Spleen (tissue), 11 donors: Measurements from ENCODE around the gene RIMBP2. TPM values are rescaled to one million over a fixed set of nuclear protein-coding genes. Genes with fewer than 3 reads are reported as not detected.

ENCODE experiments used
- DNase-seq: peaks from one replicate; pipeline ENCODE4 v3.0.0-alpha.2; 2020
- H3K27ac ChIP-seq, 8 donors: fragments of 200-600 bp; sonication (generic) in 7 of 8; 1 replicate in 4 of 8; 2 replicates in 4 of 8; pipeline versions ENCODE4 v1.5.0 to v1.8.0; 2016 to 2021; ENCODE audit warnings: inconsistent platforms in 4 of 8, mild to moderate bottlenecking in 4 of 8, moderate library complexity in 1 of 8
- H3K27me3 ChIP-seq, 7 donors: fragments of 200-600 bp; sonication (generic) in 6 of 7; replicated peaks in 1 of 7; 1 replicate in 4 of 7; 2 replicates in 3 of 7; pipeline versions ENCODE4 v1.5.0 to v1.8.0; 2016 to 2021; ENCODE audit warnings: inconsistent platforms in 3 of 7, mild to moderate bottlenecking in 1 of 7
- H3K36me3 ChIP-seq, 6 donors: fragments of 200-600 bp; sonication (generic) in 5 of 6; 1 replicate in 4 of 6; 2 replicates in 2 of 6; pipeline versions ENCODE4 v1.5.0 to v1.8.0; 2016 to 2021; ENCODE audit warnings: inconsistent platforms in 2 of 6
- H3K4me1 ChIP-seq, 6 donors: fragments of 200-600 bp; sonication (generic) in 5 of 6; 1 replicate in 3 of 6; 2 replicates in 3 of 6; pipeline versions ENCODE4 v1.5.0 to v1.8.0; 2016 to 2021; ENCODE audit warnings: inconsistent platforms in 3 of 6
- H3K4me3 ChIP-seq, 8 donors: fragments of 200-600 bp; sonication (generic) in 7 of 8; 1 replicate in 4 of 8; 2 replicates in 4 of 8; pipeline versions ENCODE4 v1.5.0 to v1.8.0; 2016 to 2021; ENCODE audit warnings: inconsistent platforms in 4 of 8, mild to moderate bottlenecking in 4 of 8, moderate library complexity in 2 of 8
- H3K9me3 ChIP-seq, 8 donors: fragments of 200-600 bp; sonication (generic) in 7 of 8; 1 replicate in 4 of 8; 2 replicates in 4 of 8; pipeline versions ENCODE4 v1.5.0 to v1.8.0; 2016 to 2021; ENCODE audit warnings: inconsistent platforms in 4 of 8
- POLR2A ChIP-seq, 3 donors: fragments of 450-650 bp; IDR thresholded peaks; one replicate each; pipeline ENCODE4 v1.5.1; 2017; ENCODE audit warnings: antibody characterized with exemption in 3 of 3, mild to moderate bottlenecking in 1 of 3
- POLR2AphosphoS5 ChIP-seq, 3 donors: sonication (generic); formaldehyde crosslinking; IDR thresholded peaks; one replicate each; pipeline ENCODE4 v1.5.1; 2017; ENCODE audit warnings: antibody characterized with exemption in 3 of 3
- WGBS, 5 donors: extraction: QIAGEN DNeasy Blood & Tissue Kit in 3 of 5; methylation state at CpG; one replicate each; pipeline versions ENCODE4 v1.1.5 to v1.1.7; 2013 to 2018; 5-methylcytosine and 5-hydroxymethylcytosine counted together
- intact Hi-C: fragments of 100-400 bp; cut with DNase I; formaldehyde crosslinking; loops from one replicate; pipeline ENCODE4 v1.15.0; 2023; ENCODE audit warnings: low total_unique reads
- polyA plus RNA-seq, 3 donors: library from polyadenylated mRNA; stranded (reverse); fragments of 200-250 nt; gene quantifications; one replicate each; pipeline ENCODE4 v1.2.1, GENCODE V29; 2013
- total RNA-seq, 7 donors: library from RNA; depleted of rRNA in 3 of 7; stranded (reverse); fragments of >200 nt in 3 of 7; fragmentation: NEBNext Ultra II Directional in 4 of 7; extraction: Animal tissue kit (Norgen Biotek cat#: 25700) in 4 of 7; gene quantifications; one replicate each; pipeline versions ENCODE4 v1.1.0 to v1.2.1, GENCODE V29; 2016 to 2021
- TF ChIP-seq, protein P1 (sequence below), 11 experiments: fragments of 200-600 bp in 7 of 11; fragments of 450-650 bp in 4 of 11; sonication (generic) in 4 of 11; IDR thresholded peaks in 8 of 11; conservative IDR thresholded peaks in 3 of 11; 1 replicate in 7 of 11; 2 replicates in 4 of 11; pipeline versions ENCODE4 v1.4.0 to v1.8.0; 2016 to 2021; ENCODE audit warnings: antibody characterized with exemption in 11 of 11, inconsistent platforms in 4 of 11, mild to moderate bottlenecking in 1 of 11
- donor health status: healthy with polysubstance abuse.
- donor health status: DM: no; HTN: no; CAD: no; lungs with moderate emphysema.
- donor health status: DM: no; HTN: no; CAD: no.
- donor health status: Bipolar disorder and iron deficiency.
- donor health status: healthy.
- donor health status: DM: no; HTN: no; CAD: no.
- donor health status: DM: yes; HTN: yes; CAD: no.

Gene RIMBP2
- total and polyA plus RNA-seq, 10 donors: 0.05 to 5.2 (median 0.95) TPM

DNA sequence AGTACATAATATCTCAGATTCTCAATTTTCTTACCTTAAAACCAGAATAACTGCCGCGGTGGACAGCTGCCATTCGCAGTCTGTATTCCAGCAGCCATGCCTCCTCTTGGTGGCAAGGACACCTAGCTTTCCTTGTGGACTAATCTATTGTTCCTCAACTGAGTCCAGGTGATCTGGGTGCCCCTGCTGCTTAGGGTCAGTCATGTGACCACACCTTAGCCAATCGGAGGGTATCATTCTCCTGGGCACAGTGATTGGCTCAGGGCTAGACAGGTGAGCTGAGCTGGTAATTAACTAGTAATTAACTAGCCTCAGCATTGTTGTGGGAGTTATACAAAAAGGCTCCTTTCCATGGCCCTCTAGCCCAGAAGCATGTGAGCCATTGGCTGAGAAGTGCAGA is 55.0 kb downstream of the RIMBP2 start:
- H3K9me3 ChIP-seq: no peaks in the 10 kb centered on the region
- H3K27me3 ChIP-seq: peaks cover 0 to 32% (median 0%) of the 10 kb centered on the region in 7 donors
- H3K4me3 ChIP-seq: no peak overlapping the region
- no peak for DNase-seq
- WGBS, 5 donors: 91 to 96% (median 95%) methylated on average over 4 of the region's 4 CpGs
- no peaks in the 10 kb centered on the region for H3K36me3 ChIP-seq
- intact Hi-C loops: no loop called here
- no peak overlapping the region for H3K27ac ChIP-seq
- H3K4me1 ChIP-seq: no peaks in the 10 kb centered on the region
- TF ChIP-seq, protein P1, sequence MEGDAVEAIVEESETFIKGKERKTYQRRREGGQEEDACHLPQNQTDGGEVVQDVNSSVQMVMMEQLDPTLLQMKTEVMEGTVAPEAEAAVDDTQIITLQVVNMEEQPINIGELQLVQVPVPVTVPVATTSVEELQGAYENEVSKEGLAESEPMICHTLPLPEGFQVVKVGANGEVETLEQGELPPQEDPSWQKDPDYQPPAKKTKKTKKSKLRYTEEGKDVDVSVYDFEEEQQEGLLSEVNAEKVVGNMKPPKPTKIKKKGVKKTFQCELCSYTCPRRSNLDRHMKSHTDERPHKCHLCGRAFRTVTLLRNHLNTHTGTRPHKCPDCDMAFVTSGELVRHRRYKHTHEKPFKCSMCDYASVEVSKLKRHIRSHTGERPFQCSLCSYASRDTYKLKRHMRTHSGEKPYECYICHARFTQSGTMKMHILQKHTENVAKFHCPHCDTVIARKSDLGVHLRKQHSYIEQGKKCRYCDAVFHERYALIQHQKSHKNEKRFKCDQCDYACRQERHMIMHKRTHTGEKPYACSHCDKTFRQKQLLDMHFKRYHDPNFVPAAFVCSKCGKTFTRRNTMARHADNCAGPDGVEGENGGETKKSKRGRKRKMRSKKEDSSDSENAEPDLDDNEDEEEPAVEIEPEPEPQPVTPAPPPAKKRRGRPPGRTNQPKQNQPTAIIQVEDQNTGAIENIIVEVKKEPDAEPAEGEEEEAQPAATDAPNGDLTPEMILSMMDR (IDR thresholded peaks at IDR 0.05 in 8 of 11, conservative IDR thresholded peaks at IDR 0.05 in 3 of 11): no peak
- TF ChIP-seq POLR2AphosphoS5 (IDR thresholded peaks at IDR 0.05): no peak
- no peak for TF ChIP-seq POLR2A (IDR thresholded peaks at IDR 0.05)

DNA sequence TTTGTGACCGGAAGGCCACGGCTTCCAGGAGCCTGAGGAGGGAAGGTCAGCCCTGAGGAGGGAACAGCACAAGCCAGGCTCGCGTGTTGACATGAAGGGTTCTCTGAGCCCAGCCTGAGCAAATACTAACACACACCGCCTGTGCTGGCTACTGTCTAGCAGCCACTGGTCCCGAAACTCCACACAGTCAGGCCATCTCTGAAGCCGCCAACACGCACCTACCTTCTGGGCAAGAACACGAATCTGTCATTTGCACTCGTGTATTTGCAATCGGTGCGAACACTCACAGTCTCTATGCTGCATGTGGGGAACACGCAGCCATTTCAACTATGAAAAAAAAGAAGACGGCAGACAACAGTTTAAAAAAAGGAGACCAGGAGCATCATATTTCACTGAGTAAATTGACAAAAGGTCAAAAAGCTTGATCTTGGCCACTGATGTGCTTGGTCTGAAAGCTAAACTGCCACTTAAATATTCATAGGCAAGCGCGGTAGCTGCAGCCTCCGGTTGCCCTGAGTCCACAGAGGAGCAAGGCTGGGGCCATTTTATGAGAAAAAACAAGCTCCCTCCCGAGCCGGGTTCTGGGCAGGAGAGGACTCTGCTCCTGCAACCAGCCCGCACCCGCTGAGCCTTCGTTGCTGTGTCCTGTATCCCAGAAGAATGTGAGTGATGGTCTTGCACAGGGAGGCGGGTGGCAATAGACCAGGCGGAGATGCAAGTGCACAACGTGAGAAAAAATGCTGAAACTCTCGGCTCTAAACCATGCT is 57.8 kb downstream of the RIMBP2 start:
- TF ChIP-seq POLR2AphosphoS5 (IDR thresholded peaks at IDR 0.05) (no peak), POLR2A (IDR thresholded peaks at IDR 0.05) (no peak)
- TF ChIP-seq, protein P1 (IDR thresholded peaks at IDR 0.05 in 8 of 11, conservative IDR thresholded peaks at IDR 0.05 in 3 of 11): no peak
- Histone ChIP-seq H3K36me3 (no peaks in the 10 kb centered on the region), H3K27ac (no peak overlapping the region), H3K4me3 (no peak overlapping the region), H3K27me3 (peaks cover 0 to 32% (median 0%) of the 10 kb centered on the region in 7 donors), H3K4me1 (no peaks in the 10 kb centered on the region), H3K9me3 (peaks cover 0 to 14% (median 4%) of the 10 kb centered on the region in 8 donors)
- 75 to 86% (median 83%) methylated on average over 25 to 26 of the region's 26 CpGs for WGBS, 5 donors
- intact Hi-C loops: no loop called here
- peak; percentile 58 for DNase-seq

- WGBS, 5 donors: 42 to 67% (median 58%) methylated on average over 8 of the region's 8 CpGs
- intact Hi-C loops: no loop called here
- peak; percentile 47 for DNase-seq
Observed at GRCh38 chr12:130656411-130656810, 59.7 kb downstream of the RIMBP2 start.

DNA sequence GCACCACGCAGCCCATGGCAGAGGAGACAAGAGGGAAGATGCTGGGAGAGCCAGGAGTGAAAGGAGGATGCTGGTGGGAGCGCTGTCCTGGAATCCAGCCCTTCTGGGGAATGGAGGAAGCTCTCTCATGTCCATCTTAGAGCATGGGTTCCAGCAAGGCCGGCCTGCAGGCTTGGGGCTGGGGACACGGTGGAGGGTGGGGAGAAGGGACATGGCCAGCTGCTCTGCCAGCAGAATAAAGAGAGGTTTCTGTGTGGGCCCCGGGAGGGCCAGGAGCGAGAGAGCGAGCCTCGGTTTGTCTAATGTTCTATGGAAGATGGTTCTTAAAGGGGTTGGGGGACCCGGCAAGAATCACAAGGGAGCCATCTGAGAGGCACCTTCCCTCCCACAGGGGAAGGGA is 60.2 kb downstream of the RIMBP2 start:
- DNase-seq: peak; percentile 52
- 81 to 89% (median 85%) methylated on average over 9 of the region's 9 CpGs for WGBS, 5 donors
- H3K27ac ChIP-seq: no peak overlapping the region

More at GRCh38 chr12:130656411-130656810, 59.7 kb downstream of the RIMBP2 start:
- TF ChIP-seq POLR2A (IDR thresholded peaks at IDR 0.05) (no peak), POLR2AphosphoS5 (IDR thresholded peaks at IDR 0.05) (no peak)
- TF ChIP-seq, protein P1 (IDR thresholded peaks at IDR 0.05 in 8 of 11, conservative IDR thresholded peaks at IDR 0.05 in 3 of 11): no peak
- Histone ChIP-seq H3K9me3 (peaks cover 0 to 17% (median 5%) of the 10 kb centered on the region in 8 donors), H3K4me3 (no peak overlapping the region), H3K27ac (no peak overlapping the region), H3K36me3 (no peaks in the 10 kb centered on the region), H3K27me3 (peaks cover 0 to 13% (median 0%) of the 10 kb centered on the region in 7 donors), H3K4me1 (no peaks in the 10 kb centered on the region)

More for the DNA sequence above, 60.2 kb downstream of the RIMBP2 start:
- TF ChIP-seq, protein P1 (IDR thresholded peaks at IDR 0.05 in 8 of 11, conservative IDR thresholded peaks at IDR 0.05 in 3 of 11): no peak
- TF ChIP-seq POLR2A (IDR thresholded peaks at IDR 0.05) (no peak), POLR2AphosphoS5 (IDR thresholded peaks at IDR 0.05) (no peak)
- peaks cover 0 to 17% (median 5%) of the 10 kb centered on the region in 8 donors for H3K9me3 ChIP-seq
- peaks cover 0 to 9% (median 0%) of the 10 kb centered on the region in 7 donors for H3K27me3 ChIP-seq
- no peaks in the 10 kb centered on the region for H3K36me3 ChIP-seq
- H3K4me3 ChIP-seq: no peak overlapping the region
- intact Hi-C loops: no loop called here
- no peaks in the 10 kb centered on the region for H3K4me1 ChIP-seq
